HepG2 (cell line): ENCODE results near the gene SMOC1. TPM values are rescaled to one million over a fixed set of nuclear protein-coding genes. Genes with fewer than 3 reads are reported as not detected.

Experiments used
- CBX2 ChIP-seq, 2 experiments: fragments of 200-600 bp in 1 of 2; sonication (generic); formaldehyde crosslinking in 1 of 2; IDR thresholded peaks; 2 replicates each; pipeline versions ENCODE4 v1.7.0 to v1.8.1; 2018 to 2022; ENCODE audit warnings: low read depth in 2 of 2, low read length in 1 of 2, mild to moderate bottlenecking in 1 of 2, missing genetic modification reagents in 1 of 2
- FIP1L1 ChIP-seq: fragments of 200-400 bp; formaldehyde crosslinking; IDR thresholded peaks from 2 replicates; pipeline ENCODE4 v1.6.1; 2018; ENCODE audit warnings: low read depth, mild to moderate bottlenecking, low read length, moderate library complexity, borderline replicate concordance; ENCODE audit not compliant: insufficient read depth
- FLYWCH1 ChIP-seq: sonication (generic); formaldehyde crosslinking; IDR thresholded peaks from 2 replicates; pipeline ENCODE4 v1.8.1; 2023; ENCODE audit warnings: mild to moderate bottlenecking, missing genetic modification reagents
- HDAC6 ChIP-seq: fragments of 200-600 bp; sonication (generic); IDR thresholded peaks from 2 replicates; pipeline ENCODE4 v1.7.0; 2017; ENCODE audit warnings: mild to moderate bottlenecking, antibody characterized with exemption, low read length, low read depth
- HES4 ChIP-seq: sonication (generic); formaldehyde crosslinking; IDR thresholded peaks from 2 replicates; pipeline ENCODE4 v1.9.0; 2021; ENCODE audit warnings: mild to moderate bottlenecking, missing genetic modification reagents, borderline replicate concordance
- HNRNPL ChIP-seq: fragments of 200-400 bp; formaldehyde crosslinking; IDR thresholded peaks from 2 replicates; pipeline ENCODE4 v1.6.1; 2017; ENCODE audit warnings: mild to moderate bottlenecking, low read depth, low read length
- NAIF1 ChIP-seq: sonication (generic); formaldehyde crosslinking; IDR thresholded peaks from 2 replicates; pipeline ENCODE4 v1.5.0; 2020; ENCODE audit warnings: mild to moderate bottlenecking, missing genetic modification reagents, borderline replicate concordance
- NFE2L2 ChIP-seq: fragments of 150-350 bp; IDR thresholded peaks from 2 replicates; pipeline ENCODE4 v1.6.1; 2014; ENCODE audit warnings: low read length
- NR1H2 ChIP-seq: sonication (generic); formaldehyde crosslinking; IDR thresholded peaks from 2 replicates; pipeline ENCODE4 v1.8.1; 2022; ENCODE audit warnings: low read depth, missing genetic modification reagents, borderline replicate concordance
- REXO4 ChIP-seq: sonication (generic); formaldehyde crosslinking; IDR thresholded peaks from 2 replicates; pipeline ENCODE4 v1.8.0; 2022; ENCODE audit warnings: missing genetic modification reagents, mild to moderate bottlenecking, borderline replicate concordance
- SMC3 ChIP-seq: IDR thresholded peaks from 2 replicates; pipeline ENCODE4 v1.6.1; 2011; ENCODE audit warnings: low read length, improper control_type of control experiment
- TBL1XR1 ChIP-seq: fragments of 150-350 bp; IDR thresholded peaks from 2 replicates; pipeline ENCODE4 v1.6.1; 2014; ENCODE audit warnings: borderline replicate concordance, low read length; ENCODE audit not compliant: partially characterized antibody
- TOPORS ChIP-seq: sonication (generic); formaldehyde crosslinking; IDR thresholded peaks from 2 replicates; pipeline ENCODE4 v1.8.0; 2023; ENCODE audit warnings: mild to moderate bottlenecking, missing genetic modification reagents
- XBP1 ChIP-seq: sonication (generic); formaldehyde crosslinking; IDR thresholded peaks from 2 replicates; pipeline ENCODE4 v1.5.0; 2020; ENCODE audit warnings: missing genetic modification reagents
- ZFP36 ChIP-seq: fragments of 150-350 bp; IDR thresholded peaks from 2 replicates; pipeline ENCODE4 v1.6.1; 2018; ENCODE audit warnings: borderline replicate concordance, low read length, low read depth; ENCODE audit not compliant: partially characterized antibody
- ZNF180 ChIP-seq: sonication (generic); formaldehyde crosslinking; IDR thresholded peaks from 2 replicates; pipeline ENCODE4 v1.4.0; 2020; ENCODE audit warnings: low read depth, missing genetic modification reagents, borderline replicate concordance
- ZNF232 ChIP-seq: sonication (generic); formaldehyde crosslinking; IDR thresholded peaks from 2 replicates; pipeline ENCODE4 v1.4.0; 2020; ENCODE audit warnings: missing genetic modification reagents, borderline replicate concordance
- ZNF547 ChIP-seq: sonication (generic); formaldehyde crosslinking; IDR thresholded peaks from 2 replicates; pipeline ENCODE4 v1.5.1; 2020; ENCODE audit warnings: mild to moderate bottlenecking, missing genetic modification reagents
- ZNF614 ChIP-seq: IDR thresholded peaks from 2 replicates; pipeline ENCODE4 v1.6.1; 2018; ENCODE audit warnings: missing biosample characterization, missing genetic modification reagents, inconsistent platforms, borderline replicate concordance
- ZNF646 ChIP-seq: sonication (generic); formaldehyde crosslinking; IDR thresholded peaks from 2 replicates; pipeline ENCODE4 v1.9.0; 2021; ENCODE audit warnings: mild to moderate bottlenecking, missing genetic modification reagents
- ZNF772 ChIP-seq: sonication (generic); formaldehyde crosslinking; IDR thresholded peaks from 2 replicates; pipeline ENCODE4 v1.5.0; 2020; ENCODE audit warnings: mild to moderate bottlenecking, missing genetic modification reagents
- polyA plus RNA-seq, 8 experiments: library from polyadenylated mRNA; depleted of rRNA in 3 of 8; stranded (reverse) in 7 of 8; unstranded in 1 of 8; fragments of >200 nt; fragmentation: Illumina TruSeq in 4 of 8; extraction: Trizol in 4 of 8; gene quantifications; 2 replicates each; pipeline versions ENCODE4 v1.2.1 to v1.2.3, GENCODE V29; 2011 to 2016; ENCODE audit warnings: low read depth in 4 of 8, missing spikeins in 1 of 8, mixed read lengths in 1 of 8; ENCODE audit not compliant: insufficient read depth in 1 of 8
- total RNA-seq, 5 experiments: library from RNA; depleted of rRNA; stranded (reverse); fragments of >200 nt; fragmentation: Illumina TruSeq; extraction: Trizol; gene quantifications; 2 replicates each; pipeline ENCODE4 v1.2.3, GENCODE V29; 2016; ENCODE audit warnings: low read depth in 1 of 5
- TF ChIP-seq, protein P1 (sequence below): sonication (generic); formaldehyde crosslinking; IDR thresholded peaks from 2 replicates; pipeline ENCODE4 v1.8.0; 2022; ENCODE audit warnings: mild to moderate bottlenecking, missing genetic modification reagents; ENCODE audit not compliant: insufficient replicate concordance

Gene SMOC1
- total and polyA plus RNA-seq, 2 of the 13 experiments (the other 11 are each of a cell fraction or from before 2014, with no cell fraction given), result 17.8 to 35.6 TPM

DNA sequence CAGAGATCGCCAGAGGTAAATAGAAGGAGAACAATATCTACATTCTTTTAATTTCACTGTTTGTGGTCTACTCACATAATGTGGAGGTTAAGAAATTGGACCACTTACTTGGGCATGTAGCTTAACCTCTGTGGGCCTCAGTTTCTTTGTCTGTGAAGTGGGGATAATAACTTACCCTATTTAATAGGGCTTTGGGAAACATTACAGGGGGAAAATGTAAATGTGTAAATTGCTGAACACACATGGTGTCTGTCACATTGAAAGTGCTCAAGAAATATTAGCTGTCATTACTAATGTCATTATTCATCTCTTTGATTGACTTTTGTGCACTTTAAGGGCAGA lies 169.1 kb downstream of the SMOC1 start (continued):
- TF ChIP-seq ZNF646 (CRISPR knock-in tag), result no peak
- no peak for TF ChIP-seq ZNF232
- TF ChIP-seq HES4, result no peak
- TF ChIP-seq NFE2L2, result no peak
- TF ChIP-seq, protein P1, sequence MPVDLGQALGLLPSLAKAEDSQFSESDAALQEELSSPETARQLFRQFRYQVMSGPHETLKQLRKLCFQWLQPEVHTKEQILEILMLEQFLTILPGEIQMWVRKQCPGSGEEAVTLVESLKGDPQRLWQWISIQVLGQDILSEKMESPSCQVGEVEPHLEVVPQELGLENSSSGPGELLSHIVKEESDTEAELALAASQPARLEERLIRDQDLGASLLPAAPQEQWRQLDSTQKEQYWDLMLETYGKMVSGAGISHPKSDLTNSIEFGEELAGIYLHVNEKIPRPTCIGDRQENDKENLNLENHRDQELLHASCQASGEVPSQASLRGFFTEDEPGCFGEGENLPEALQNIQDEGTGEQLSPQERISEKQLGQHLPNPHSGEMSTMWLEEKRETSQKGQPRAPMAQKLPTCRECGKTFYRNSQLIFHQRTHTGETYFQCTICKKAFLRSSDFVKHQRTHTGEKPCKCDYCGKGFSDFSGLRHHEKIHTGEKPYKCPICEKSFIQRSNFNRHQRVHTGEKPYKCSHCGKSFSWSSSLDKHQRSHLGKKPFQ (CRISPR knock-in tag), result no peak
- TF ChIP-seq TBL1XR1, result no peak
- no peak for TF ChIP-seq REXO4
- TF ChIP-seq HNRNPL, result no peak
- no peak for TF ChIP-seq HDAC6
- no peak for TF ChIP-seq FLYWCH1 (CRISPR knock-in tag)
- TF ChIP-seq NR1H2 (CRISPR knock-in tag), result no peak
- TF ChIP-seq ZNF772 (CRISPR knock-in tag), result no peak
- TF ChIP-seq NAIF1 (CRISPR knock-in tag), result no peak
- TF ChIP-seq CBX2 (IDR thresholded peaks at IDR 0.05; ENCODE audit: low read depth, low read length), result no peak
- no peak for TF ChIP-seq CBX2 (CRISPR knock-in tag; IDR thresholded peaks at IDR 0.05; ENCODE audit: low read depth)
- TF ChIP-seq SMC3, result no peak
- no peak for TF ChIP-seq ZFP36
- TF ChIP-seq ZNF180 (CRISPR knock-in tag), result no peak
- no peak for TF ChIP-seq ZNF614 (CRISPR knock-in tag)
- no peak for TF ChIP-seq XBP1 (CRISPR knock-in tag)
- no peak for TF ChIP-seq FIP1L1
- no peak for TF ChIP-seq ZNF547 (CRISPR knock-in tag)
- TF ChIP-seq TOPORS (CRISPR knock-in tag), result no peak
